PC-3 (cell line): ENCODE results near the gene RALGDS. TPM values are rescaled to one million over a fixed set of nuclear protein-coding genes. Genes with fewer than 3 reads are reported as not detected.
A peak's percentile ranks its signal among the peaks of the same experiment; 100 is the strongest.

Experiments
- ATAC-seq: fragments of 200-7000 bp; cut with Tn5 transposase; 2 replicates; pipeline ENCODE4 v1.9.1; 2020; ENCODE audit warnings: mild to moderate bottlenecking, moderate library complexity
- BruUV-seq: library from RNA; stranded (reverse); fragments of 400-500 nt; replicated peaks from 2 replicates; lab custom pipeline; 2021; lab: Mats Ljungman, UMichigan
- CTCF ChIA-PET: fragments of 300-600 bp; sonication (Branson Sonifier 250); formaldehyde crosslinking; loops from one replicate; lab custom pipeline; 2022; ENCODE audit warnings: antibody characterized with exemption; lab: Charles Lee
- POLR2A ChIA-PET: fragments of 300-600 bp; sonication (Branson Sonifier 250); formaldehyde crosslinking; loops from one replicate; lab custom pipeline; 2022; ENCODE audit warnings: antibody characterized with exemption; ENCODE audit not compliant: unreplicated experiment; lab: Charles Lee
- DNase-seq: peaks from one replicate; pipeline ENCODE4 v3.0.0-alpha.2; 2015
- H2AFZ ChIP-seq: fragments of 300-600 bp; sonication (generic); 2 replicates; pipeline ENCODE4 v1.6.0; 2016; ENCODE audit warnings: antibody characterized with exemption, low read length
- H3F3A ChIP-seq: fragments of 300-600 bp; sonication (generic); one replicate; pipeline ENCODE4 v1.6.0; 2017; ENCODE audit warnings: antibody characterized with exemption, low read length, control low read depth, mild to moderate bottlenecking; ENCODE audit not compliant: unreplicated experiment
- H3K27ac ChIP-seq: fragments of 300-600 bp; sonication (generic); 2 replicates; pipeline ENCODE4 v1.5.1; 2016; ENCODE audit warnings: mild to moderate bottlenecking, low read length
- H3K27me3 ChIP-seq: fragments of 300-600 bp; sonication (generic); 2 replicates; pipeline ENCODE4 v1.6.1; 2016; ENCODE audit warnings: low read length, mixed read lengths
- H3K36me3 ChIP-seq: fragments of 300-600 bp; sonication (generic); 2 replicates; pipeline ENCODE4 v1.6.1; 2016; ENCODE audit warnings: low read depth, mixed run types, low read length, mixed read lengths
- H3K4me1 ChIP-seq: fragments of 300-600 bp; sonication (generic); 2 replicates; pipeline ENCODE4 v1.5.1; 2016; ENCODE audit warnings: low read length; ENCODE audit not compliant: insufficient read depth
- H3K4me2 ChIP-seq: fragments of 300-600 bp; sonication (generic); 2 replicates; pipeline ENCODE4 v1.6.0; 2016; ENCODE audit warnings: low read length
- H3K4me3 ChIP-seq: fragments of 300-600 bp; sonication (generic); 2 replicates; pipeline ENCODE4 v1.5.1; 2016; ENCODE audit warnings: mild to moderate bottlenecking, low read length, mixed read lengths
- H3K79me2 ChIP-seq: fragments of 300-600 bp; sonication (generic); 2 replicates; pipeline ENCODE4 v1.6.1; 2017; ENCODE audit warnings: low read length, mixed read lengths
- H3K9ac ChIP-seq: fragments of 300-600 bp; sonication (generic); 2 replicates; pipeline ENCODE4 v1.6.0; 2016; ENCODE audit warnings: mild to moderate bottlenecking, low read length
- H3K9me2 ChIP-seq: fragments of 300-600 bp; sonication (generic); replicated peaks from 2 replicates; pipeline ENCODE4 v1.6.1; 2016; ENCODE audit warnings: mixed run types, low read length, mixed read lengths
- H3K9me3 ChIP-seq: fragments of 300-600 bp; sonication (generic); 2 replicates; pipeline ENCODE4 v1.6.1; 2016; ENCODE audit warnings: low read length, mixed read lengths
- H4K20me1 ChIP-seq: fragments of 300-600 bp; sonication (generic); 2 replicates; pipeline ENCODE4 v1.6.1; 2016; ENCODE audit warnings: low read length, mixed read lengths
- CTCF ChIP-seq: fragments of 300-600 bp; sonication (generic); conservative IDR thresholded peaks from 2 replicates; pipeline ENCODE4 v1.5.1; 2017; ENCODE audit warnings: antibody characterized with exemption, low read depth, mild to moderate bottlenecking, low read length
- EZH2 ChIP-seq: fragments of 300-600 bp; sonication (generic); IDR thresholded peaks from one replicate; pipeline ENCODE4 v1.6.1; 2017; ENCODE audit warnings: antibody characterized with exemption, mild to moderate bottlenecking, low read length; ENCODE audit not compliant: unreplicated experiment
- EZH2phosphoT487 ChIP-seq: fragments of 300-600 bp; sonication (generic); IDR thresholded peaks from 2 replicates; pipeline ENCODE4 v1.6.1; 2018; ENCODE audit warnings: mild to moderate bottlenecking, antibody characterized with exemption, low read length, borderline replicate concordance
- intact Hi-C: fragments of 100-400 bp; cut with micrococcal nuclease; formaldehyde crosslinking; loops from 2 replicates; pipeline ENCODE4 v1.9.0; 2023
- total RNA-seq: library from RNA; depleted of rRNA; stranded (reverse); fragments of >200 nt; gene quantifications from 2 replicates; pipeline ENCODE4 v1.2.3, GENCODE V29; 2014

The RALGDS gene
- total RNA-seq, 1 experiment from 2014 or later, result 32.2 TPM

DNA sequence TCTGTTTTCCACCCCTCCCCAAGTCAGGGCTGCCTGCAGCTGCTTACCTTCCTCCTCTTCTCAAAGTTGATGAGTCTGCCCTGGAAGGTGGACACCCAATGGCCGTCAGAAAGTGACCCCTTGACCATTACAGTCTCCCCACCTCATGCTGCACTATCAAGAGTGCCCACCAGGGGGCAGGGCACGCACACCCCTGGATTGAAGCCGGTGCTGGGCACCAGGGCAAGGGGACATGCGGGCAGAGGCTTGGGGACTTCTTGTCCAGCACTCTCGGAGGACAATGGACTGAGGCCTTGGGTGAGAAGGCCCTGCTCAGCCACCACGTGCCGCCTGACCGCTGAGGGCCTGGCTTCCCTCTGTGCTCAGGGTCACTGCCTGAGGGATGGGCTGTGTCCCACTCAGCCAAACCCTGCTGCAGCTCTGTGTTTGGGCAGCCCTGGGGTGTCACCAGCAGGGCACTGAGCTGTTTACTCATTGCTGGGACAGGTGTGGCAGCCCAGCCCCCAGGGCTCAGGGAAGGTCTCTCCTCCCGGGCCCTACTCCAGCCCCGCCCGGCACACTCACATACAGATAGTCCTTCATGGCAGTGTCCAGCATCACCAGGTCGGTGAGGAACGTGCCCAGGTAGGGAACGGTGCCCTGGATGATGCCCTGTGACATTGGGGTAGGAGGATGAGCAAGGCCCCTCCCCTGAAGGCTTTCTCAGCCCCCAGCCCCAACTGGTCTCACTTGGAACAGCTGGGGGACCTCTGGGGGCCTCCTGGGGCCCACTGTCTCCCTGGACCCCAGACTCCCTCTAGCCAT, 17.7 kb downstream of the RALGDS start:
- no TSS peak for BruUV-seq
- H3K9ac ChIP-seq, result no peak overlapping the region
- H3K4me1 ChIP-seq, result peaks cover 9% of the 10 kb centered on the region; the same call in 1 of the 2 replicates
- no peaks in the 10 kb centered on the region for H3K27me3 ChIP-seq
- H4K20me1 ChIP-seq, result no peaks in the 10 kb centered on the region
- no peaks in the 10 kb centered on the region for H3K79me2 ChIP-seq
- TF ChIP-seq EZH2phosphoT487 (no peak), CTCF (peak; percentile 90)
- no peaks in the 10 kb centered on the region for H3F3A ChIP-seq
- no peak overlapping the region for H3K27ac ChIP-seq
- ATAC-seq, result peak; percentile 85
- CTCF ChIA-PET, result interaction anchor here (1.5 kb wide), 1 partner anchor 41 kb away, joined by 17 read pairs; no protein-coding TSS in a partner anchor
- H3K9me2 ChIP-seq, result no peaks in the 10 kb centered on the region
- no peaks in the 10 kb centered on the region for H3K9me3 ChIP-seq
- DNase-seq, result peak; percentile 49
- POLR2A ChIA-PET, result interaction anchor here (1.0 kb wide), 1 partner anchor 30 kb away, joined by 5 read pairs; no protein-coding TSS in a partner anchor
- H3K36me3 ChIP-seq, result peaks cover 16% of the 10 kb centered on the region
- intact Hi-C loops, result loop anchor here (1.0 kb wide), 1 partner anchor 41 kb away; no protein-coding TSS in a partner anchor
- no peak overlapping the region for H3K4me3 ChIP-seq
- no peak overlapping the region for H2AFZ ChIP-seq
- no peak overlapping the region for H3K4me2 ChIP-seq

DNA sequence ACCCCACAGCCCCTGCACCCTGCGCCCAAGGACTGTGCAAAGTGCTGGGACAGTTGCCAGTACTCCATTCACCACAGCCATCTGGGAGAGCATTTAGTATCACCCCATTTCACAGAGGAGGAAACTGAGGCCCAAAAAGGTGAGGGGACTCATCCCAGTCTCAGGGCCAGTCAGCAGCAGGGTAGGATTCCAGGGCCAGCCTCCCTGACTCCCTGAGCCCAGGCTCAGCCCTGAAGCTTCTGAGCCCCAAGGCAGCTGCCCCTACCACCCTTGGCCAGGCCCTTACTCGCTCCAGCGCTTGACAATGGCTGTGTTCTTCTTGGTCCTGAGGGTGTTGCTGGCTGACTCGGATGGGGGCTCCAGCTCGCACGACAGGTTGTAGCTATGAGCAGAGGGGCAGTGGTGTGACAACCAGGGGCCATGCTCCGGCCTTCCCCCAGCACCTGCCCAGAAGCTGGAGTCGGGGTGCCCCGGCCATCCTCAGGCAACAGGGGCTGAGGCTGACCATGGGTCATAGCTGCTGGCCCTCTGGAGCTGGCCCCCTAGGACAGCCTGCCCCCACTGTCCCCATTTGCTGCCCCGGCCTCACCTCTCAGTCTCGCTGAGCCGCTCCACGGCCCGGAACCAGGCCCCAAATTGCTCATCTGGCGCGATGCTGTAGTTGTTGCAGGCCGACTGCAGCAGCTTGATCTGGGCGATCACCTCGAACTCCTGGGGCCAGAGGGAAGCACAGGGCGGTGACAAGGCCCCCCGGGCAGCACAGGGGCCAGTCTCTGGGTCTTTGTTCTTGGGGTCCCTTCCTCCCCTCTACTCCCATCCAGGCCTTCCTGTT, 18.6 kb downstream of the RALGDS start:
- H3F3A ChIP-seq, result no peaks in the 10 kb centered on the region
- no peaks in the 10 kb centered on the region for H3K79me2 ChIP-seq
- no peaks in the 10 kb centered on the region for H3K9me2 ChIP-seq
- no peaks in the 10 kb centered on the region for H3K27me3 ChIP-seq
- H2AFZ ChIP-seq, result no peak overlapping the region
- BruUV-seq, result no TSS peak
- ChIA-PET POLR2A (no interaction called here), CTCF (no interaction called here)
- H3K27ac ChIP-seq, result no peak overlapping the region
- no peaks in the 10 kb centered on the region for H4K20me1 ChIP-seq
- ATAC-seq, result no peak
- H3K4me3 ChIP-seq, result no peak overlapping the region
- no peaks in the 10 kb centered on the region for H3K9me3 ChIP-seq
- intact Hi-C loops, result loop anchor here (1.0 kb wide), 1 partner anchor 42 kb away; no protein-coding TSS in a partner anchor
- peaks cover 9% of the 10 kb centered on the region; the same call in 1 of the 2 replicates for H3K4me1 ChIP-seq
- H3K4me2 ChIP-seq, result no peak overlapping the region
- peaks cover 25% of the 10 kb centered on the region for H3K36me3 ChIP-seq
- no peak for DNase-seq
- H3K9ac ChIP-seq, result no peak overlapping the region
- TF ChIP-seq EZH2 (no peak), CTCF (no peak)
